Hepatocyte (in vitro differentiated cells): Measurements from ENCODE around the gene PPP4R3C. TPM values are rescaled to one million over a fixed set of nuclear protein-coding genes. Genes with fewer than 3 reads are reported as not detected.

Source experiments
- DNase-seq: peaks from one replicate; pipeline ENCODE4 v3.0.0-alpha.2; 2016; ENCODE audit warnings: low spot score
- H2AFZ ChIP-seq: fragments of 200-600 bp; sonication (generic); 2 replicates; pipeline ENCODE4 v1.6.0; 2016; ENCODE audit warnings: antibody characterized with exemption, mild to moderate bottlenecking
- H3K27ac ChIP-seq: fragments of 200-600 bp; sonication (generic); 2 replicates; pipeline ENCODE4 v1.5.1; 2016; ENCODE audit warnings: mild to moderate bottlenecking
- H3K27me3 ChIP-seq: fragments of 200-600 bp; sonication (generic); 2 replicates; pipeline ENCODE4 v1.6.1; 2016
- H3K36me3 ChIP-seq: fragments of 200-600 bp; sonication (generic); replicated peaks from 2 replicates; pipeline ENCODE4 v1.5.1; 2016; ENCODE audit warnings: low read depth; ENCODE audit not compliant: insufficient read depth
- H3K4me1 ChIP-seq: fragments of 200-600 bp; sonication (generic); 2 replicates; pipeline ENCODE4 v1.5.1; 2016; ENCODE audit warnings: mild to moderate bottlenecking, moderate library complexity; ENCODE audit not compliant: insufficient read depth
- H3K4me2 ChIP-seq: fragments of 200-600 bp; sonication (generic); 2 replicates; pipeline ENCODE4 v1.6.0; 2016
- H3K4me3 ChIP-seq: fragments of 200-600 bp; sonication (generic); 2 replicates; pipeline ENCODE4 v1.5.1; 2016; ENCODE audit warnings: mild to moderate bottlenecking
- H3K79me2 ChIP-seq: fragments of 200-600 bp; sonication (generic); 2 replicates; pipeline ENCODE4 v1.6.0; 2017; ENCODE audit warnings: mild to moderate bottlenecking
- H3K9me2 ChIP-seq: fragments of 200-600 bp; sonication (generic); replicated peaks from 2 replicates; pipeline ENCODE4 v1.6.0; 2017; ENCODE audit warnings: mild to moderate bottlenecking; ENCODE audit not compliant: insufficient read depth
- H3K9me3 ChIP-seq: fragments of 200-600 bp; sonication (generic); 2 replicates; pipeline ENCODE4 v1.5.1; 2016; ENCODE audit warnings: low read depth, mild to moderate bottlenecking
- H4K20me1 ChIP-seq: fragments of 200-600 bp; sonication (generic); 2 replicates; pipeline ENCODE4 v1.6.0; 2016; ENCODE audit warnings: mild to moderate bottlenecking; ENCODE audit not compliant: insufficient read depth, poor library complexity, severe bottlenecking
- polyA plus RNA-seq: library from polyadenylated mRNA; unstranded; fragments of >200 nt; fragmentation: Nextera tagmentation; extraction: Ambion mirVana; gene quantifications from 2 replicates; pipeline ENCODE4 v1.2.1, GENCODE V29; 2016
- total RNA-seq: library from RNA; depleted of rRNA; stranded (reverse); fragments of >200 nt; gene quantifications from 2 replicates; pipeline ENCODE4 v1.2.3, GENCODE V29; 2014
- TF ChIP-seq, protein P1 (sequence below): fragments of 200-600 bp; sonication (generic); IDR thresholded peaks from 2 replicates; pipeline ENCODE4 v1.5.1; 2016; ENCODE audit warnings: antibody characterized with exemption, mild to moderate bottlenecking; ENCODE audit not compliant: poor library complexity

The PPP4R3C gene
- total and polyA plus RNA-seq, 2 experiments from 2014 or later = not detected

- H3K4me1 ChIP-seq = no peaks in the 10 kb centered on the region
- no peaks in the 10 kb centered on the region for H3K27me3 ChIP-seq
- H3K79me2 ChIP-seq = no peaks in the 10 kb centered on the region
- H3K4me3 ChIP-seq = no peak overlapping the region
- H3K9me3 ChIP-seq = no peaks in the 10 kb centered on the region
- H3K36me3 ChIP-seq = no peaks in the 10 kb centered on the region
- H3K9me2 ChIP-seq = no peaks in the 10 kb centered on the region
- no peak overlapping the region for H3K27ac ChIP-seq
- H2AFZ ChIP-seq = no peak overlapping the region
- H4K20me1 ChIP-seq = no peaks in the 10 kb centered on the region
- TF ChIP-seq, protein P1, sequence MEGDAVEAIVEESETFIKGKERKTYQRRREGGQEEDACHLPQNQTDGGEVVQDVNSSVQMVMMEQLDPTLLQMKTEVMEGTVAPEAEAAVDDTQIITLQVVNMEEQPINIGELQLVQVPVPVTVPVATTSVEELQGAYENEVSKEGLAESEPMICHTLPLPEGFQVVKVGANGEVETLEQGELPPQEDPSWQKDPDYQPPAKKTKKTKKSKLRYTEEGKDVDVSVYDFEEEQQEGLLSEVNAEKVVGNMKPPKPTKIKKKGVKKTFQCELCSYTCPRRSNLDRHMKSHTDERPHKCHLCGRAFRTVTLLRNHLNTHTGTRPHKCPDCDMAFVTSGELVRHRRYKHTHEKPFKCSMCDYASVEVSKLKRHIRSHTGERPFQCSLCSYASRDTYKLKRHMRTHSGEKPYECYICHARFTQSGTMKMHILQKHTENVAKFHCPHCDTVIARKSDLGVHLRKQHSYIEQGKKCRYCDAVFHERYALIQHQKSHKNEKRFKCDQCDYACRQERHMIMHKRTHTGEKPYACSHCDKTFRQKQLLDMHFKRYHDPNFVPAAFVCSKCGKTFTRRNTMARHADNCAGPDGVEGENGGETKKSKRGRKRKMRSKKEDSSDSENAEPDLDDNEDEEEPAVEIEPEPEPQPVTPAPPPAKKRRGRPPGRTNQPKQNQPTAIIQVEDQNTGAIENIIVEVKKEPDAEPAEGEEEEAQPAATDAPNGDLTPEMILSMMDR = no peak
- no peak for DNase-seq
- no peak overlapping the region for H3K4me2 ChIP-seq
These were observed 28.1 kb downstream of the PPP4R3C start for GRCh38 chrX:27435031-27435430.

Other genes with a start within 250 kb of the PPP4R3C start
- not detected in 2 replicates for gene DCAF8L2, start 127.0 kb upstream of the PPP4R3C start, total RNA-seq
- gene DCAF8L2, start 127.0 kb upstream of the PPP4R3C start, polyA plus RNA-seq = not detected in 2 replicates